ENCODE data around the gene XYLT2. TPM values are rescaled to one million over a fixed set of nuclear protein-coding genes. Genes with fewer than 3 reads are reported as not detected.

Gene XYLT2
- total and polyA plus RNA-seq, 2 of the 13 experiments (the other 11 are each of a cell fraction or from before 2014, with no cell fraction given): 17.0 to 22.1 TPM

DNA sequence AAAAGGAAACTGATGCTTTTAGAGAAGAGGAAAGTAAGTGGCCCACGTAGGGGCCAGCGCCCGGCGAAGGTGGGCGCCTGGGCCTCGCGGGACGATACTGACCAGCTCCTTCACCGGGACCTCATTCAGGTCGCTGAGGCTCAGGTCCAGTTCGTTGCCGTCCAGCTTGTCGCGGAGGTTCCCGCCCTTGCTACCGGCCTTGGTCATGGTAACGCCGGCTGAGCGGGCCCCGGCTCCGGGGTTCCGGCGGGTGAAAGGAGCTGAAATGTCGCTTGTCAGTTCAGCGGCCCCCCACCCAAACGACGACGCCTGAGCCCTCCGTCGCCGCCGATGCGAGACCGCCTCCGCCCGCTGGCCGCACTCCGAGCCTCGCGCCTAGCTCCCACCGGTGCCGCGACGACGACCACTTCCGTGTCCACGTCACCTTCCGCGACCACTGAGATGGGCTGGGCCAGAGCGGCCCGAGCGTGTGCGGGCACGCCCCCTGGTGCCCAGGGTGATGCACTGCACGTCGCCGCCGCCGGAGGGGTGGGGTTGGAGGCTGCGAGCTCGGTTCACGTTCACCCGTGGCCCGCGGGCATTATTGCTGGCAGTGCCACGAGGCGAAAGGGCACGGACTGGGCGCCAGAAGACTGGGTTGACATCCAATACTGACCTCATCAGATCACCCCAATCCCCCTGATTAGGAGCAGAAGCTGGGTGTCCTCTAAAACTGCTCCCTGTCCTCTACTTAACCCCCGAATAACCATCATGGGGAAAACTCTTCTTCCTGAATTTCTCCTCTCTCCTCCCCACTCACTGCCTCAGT, 51.4 kb downstream of the XYLT2 start, which contains the start of gene LRRC59 (continued):
- peak; percentile 98 for TF ChIP-seq ZSCAN21 (CRISPR knock-in tag; IDR thresholded peaks at IDR 0.05; ENCODE audit: borderline replicate concordance)
- TF ChIP-seq, protein P1, sequence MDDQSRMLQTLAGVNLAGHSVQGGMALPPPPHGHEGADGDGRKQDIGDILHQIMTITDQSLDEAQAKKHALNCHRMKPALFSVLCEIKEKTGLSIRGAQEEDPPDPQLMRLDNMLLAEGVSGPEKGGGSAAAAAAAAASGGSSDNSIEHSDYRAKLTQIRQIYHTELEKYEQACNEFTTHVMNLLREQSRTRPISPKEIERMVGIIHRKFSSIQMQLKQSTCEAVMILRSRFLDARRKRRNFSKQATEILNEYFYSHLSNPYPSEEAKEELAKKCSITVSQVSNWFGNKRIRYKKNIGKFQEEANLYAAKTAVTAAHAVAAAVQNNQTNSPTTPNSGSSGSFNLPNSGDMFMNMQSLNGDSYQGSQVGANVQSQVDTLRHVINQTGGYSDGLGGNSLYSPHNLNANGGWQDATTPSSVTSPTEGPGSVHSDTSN (CRISPR knock-in tag; IDR thresholded peaks at IDR 0.05; ENCODE audit: borderline replicate concordance): no peak
- TF ChIP-seq, protein P2, sequence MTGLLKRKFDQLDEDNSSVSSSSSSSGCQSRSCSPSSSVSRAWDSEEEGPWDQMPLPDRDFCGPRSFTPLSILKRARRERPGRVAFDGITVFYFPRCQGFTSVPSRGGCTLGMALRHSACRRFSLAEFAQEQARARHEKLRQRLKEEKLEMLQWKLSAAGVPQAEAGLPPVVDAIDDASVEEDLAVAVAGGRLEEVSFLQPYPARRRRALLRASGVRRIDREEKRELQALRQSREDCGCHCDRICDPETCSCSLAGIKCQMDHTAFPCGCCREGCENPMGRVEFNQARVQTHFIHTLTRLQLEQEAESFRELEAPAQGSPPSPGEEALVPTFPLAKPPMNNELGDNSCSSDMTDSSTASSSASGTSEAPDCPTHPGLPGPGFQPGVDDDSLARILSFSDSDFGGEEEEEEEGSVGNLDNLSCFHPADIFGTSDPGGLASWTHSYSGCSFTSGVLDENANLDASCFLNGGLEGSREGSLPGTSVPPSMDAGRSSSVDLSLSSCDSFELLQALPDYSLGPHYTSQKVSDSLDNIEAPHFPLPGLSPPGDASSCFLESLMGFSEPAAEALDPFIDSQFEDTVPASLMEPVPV (CRISPR knock-in tag; IDR thresholded peaks at IDR 0.05): peak; percentile 99
- no peak for TF ChIP-seq MAFK (conservative IDR thresholded peaks at IDR 0.05 in 1 of 2, IDR thresholded peaks at IDR 0.05 in 1 of 2; ENCODE audit: low read length in 2 of 2)
- TF ChIP-seq, protein P3, sequence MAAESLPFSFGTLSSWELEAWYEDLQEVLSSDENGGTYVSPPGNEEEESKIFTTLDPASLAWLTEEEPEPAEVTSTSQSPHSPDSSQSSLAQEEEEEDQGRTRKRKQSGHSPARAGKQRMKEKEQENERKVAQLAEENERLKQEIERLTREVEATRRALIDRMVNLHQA (CRISPR knock-in tag; IDR thresholded peaks at IDR 0.05): no peak
- peak; percentile 96 for TF ChIP-seq ELF4 (CRISPR knock-in tag; IDR thresholded peaks at IDR 0.05; ENCODE audit: borderline replicate concordance)
- TF ChIP-seq CEBPB (IDR thresholded peaks at IDR 0.05; ENCODE audit: borderline replicate concordance, low read depth, low read length): no peak
- no peak; the same call in 1 of the 2 replicates for TF ChIP-seq RARG (CRISPR knock-in tag; IDR thresholded peaks at IDR 0.05; ENCODE audit: low read depth)
- peak; percentile 100 for TF ChIP-seq ELF1 (CRISPR knock-in tag; IDR thresholded peaks at IDR 0.05)
- peak; percentile 91 for TF ChIP-seq TP53 (CRISPR knock-in tag; conservative IDR thresholded peaks at IDR 0.05)
- TF ChIP-seq ZBTB20 (CRISPR knock-in tag; IDR thresholded peaks at IDR 0.05; ENCODE audit: borderline replicate concordance, low read depth): peak; percentile 95; the same call in 1 of the 2 replicates
- TF ChIP-seq, protein P4, sequence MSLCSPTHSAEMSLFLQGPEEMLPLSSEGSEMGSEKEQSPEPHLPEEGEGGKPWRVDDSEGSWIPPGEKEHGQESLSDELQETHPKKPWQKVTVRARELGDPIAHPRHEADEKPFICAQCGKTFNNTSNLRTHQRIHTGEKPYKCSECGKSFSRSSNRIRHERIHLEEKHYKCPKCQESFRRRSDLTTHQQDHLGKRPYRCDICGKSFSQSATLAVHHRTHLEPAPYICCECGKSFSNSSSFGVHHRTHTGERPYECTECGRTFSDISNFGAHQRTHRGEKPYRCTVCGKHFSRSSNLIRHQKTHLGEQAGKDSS (CRISPR knock-in tag; IDR thresholded peaks at IDR 0.05; ENCODE audit: borderline replicate concordance, low read depth): peak; percentile 96
- no peak; the same call in 1 of the 2 replicates for TF ChIP-seq ZNF235 (CRISPR knock-in tag; IDR thresholded peaks at IDR 0.05; ENCODE audit: borderline replicate concordance)
- TF ChIP-seq FOXK1 (CRISPR knock-in tag; IDR thresholded peaks at IDR 0.05; ENCODE audit: borderline replicate concordance, low read depth): peak; percentile 99
- TF ChIP-seq, protein P5, sequence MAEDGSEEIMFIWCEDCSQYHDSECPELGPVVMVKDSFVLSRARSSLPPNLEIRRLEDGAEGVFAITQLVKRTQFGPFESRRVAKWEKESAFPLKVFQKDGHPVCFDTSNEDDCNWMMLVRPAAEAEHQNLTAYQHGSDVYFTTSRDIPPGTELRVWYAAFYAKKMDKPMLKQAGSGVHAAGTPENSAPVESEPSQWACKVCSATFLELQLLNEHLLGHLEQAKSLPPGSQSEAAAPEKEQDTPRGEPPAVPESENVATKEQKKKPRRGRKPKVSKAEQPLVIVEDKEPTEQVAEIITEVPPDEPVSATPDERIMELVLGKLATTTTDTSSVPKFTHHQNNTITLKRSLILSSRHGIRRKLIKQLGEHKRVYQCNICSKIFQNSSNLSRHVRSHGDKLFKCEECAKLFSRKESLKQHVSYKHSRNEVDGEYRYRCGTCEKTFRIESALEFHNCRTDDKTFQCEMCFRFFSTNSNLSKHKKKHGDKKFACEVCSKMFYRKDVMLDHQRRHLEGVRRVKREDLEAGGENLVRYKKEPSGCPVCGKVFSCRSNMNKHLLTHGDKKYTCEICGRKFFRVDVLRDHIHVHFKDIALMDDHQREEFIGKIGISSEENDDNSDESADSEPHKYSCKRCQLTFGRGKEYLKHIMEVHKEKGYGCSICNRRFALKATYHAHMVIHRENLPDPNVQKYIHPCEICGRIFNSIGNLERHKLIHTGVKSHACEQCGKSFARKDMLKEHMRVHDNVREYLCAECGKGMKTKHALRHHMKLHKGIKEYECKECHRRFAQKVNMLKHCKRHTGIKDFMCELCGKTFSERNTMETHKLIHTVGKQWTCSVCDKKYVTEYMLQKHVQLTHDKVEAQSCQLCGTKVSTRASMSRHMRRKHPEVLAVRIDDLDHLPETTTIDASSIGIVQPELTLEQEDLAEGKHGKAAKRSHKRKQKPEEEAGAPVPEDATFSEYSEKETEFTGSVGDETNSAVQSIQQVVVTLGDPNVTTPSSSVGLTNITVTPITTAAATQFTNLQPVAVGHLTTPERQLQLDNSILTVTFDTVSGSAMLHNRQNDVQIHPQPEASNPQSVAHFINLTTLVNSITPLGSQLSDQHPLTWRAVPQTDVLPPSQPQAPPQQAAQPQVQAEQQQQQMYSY (CRISPR knock-in tag; IDR thresholded peaks at IDR 0.05): peak; percentile 12; the same call in 1 of the 2 replicates
- TF ChIP-seq DNMT3B (CRISPR knock-in tag; conservative IDR thresholded peaks at IDR 0.05): no peak; the same call in 1 of the 2 replicates
- TF ChIP-seq RBFOX2 (IDR thresholded peaks at IDR 0.05; ENCODE audit: low read depth, low read length): peak; percentile 99
- TF ChIP-seq, protein P6, sequence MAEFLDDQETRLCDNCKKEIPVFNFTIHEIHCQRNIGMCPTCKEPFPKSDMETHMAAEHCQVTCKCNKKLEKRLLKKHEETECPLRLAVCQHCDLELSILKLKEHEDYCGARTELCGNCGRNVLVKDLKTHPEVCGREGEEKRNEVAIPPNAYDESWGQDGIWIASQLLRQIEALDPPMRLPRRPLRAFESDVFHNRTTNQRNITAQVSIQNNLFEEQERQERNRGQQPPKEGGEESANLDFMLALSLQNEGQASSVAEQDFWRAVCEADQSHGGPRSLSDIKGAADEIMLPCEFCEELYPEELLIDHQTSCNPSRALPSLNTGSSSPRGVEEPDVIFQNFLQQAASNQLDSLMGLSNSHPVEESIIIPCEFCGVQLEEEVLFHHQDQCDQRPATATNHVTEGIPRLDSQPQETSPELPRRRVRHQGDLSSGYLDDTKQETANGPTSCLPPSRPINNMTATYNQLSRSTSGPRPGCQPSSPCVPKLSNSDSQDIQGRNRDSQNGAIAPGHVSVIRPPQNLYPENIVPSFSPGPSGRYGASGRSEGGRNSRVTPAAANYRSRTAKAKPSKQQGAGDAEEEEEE (CRISPR knock-in tag; IDR thresholded peaks at IDR 0.05; ENCODE audit: borderline replicate concordance): no peak

Measured in HepG2 (cell line).